HG03558 (cell line): ENCODE data around the gene ABCB11.
A peak's percentile ranks its signal among the peaks of the same experiment; 100 is the strongest.

Source experiments
- ATAC-seq: cut with Tn5 transposase; IDR thresholded peaks from one replicate; pipeline ENCODE4 v1.9.1; 2021; ENCODE audit warnings: moderate number of reproducible peaks; ENCODE audit not compliant: unreplicated experiment; ENCODE audit errors: extremely low read depth

Gene ABCB11

DNA sequence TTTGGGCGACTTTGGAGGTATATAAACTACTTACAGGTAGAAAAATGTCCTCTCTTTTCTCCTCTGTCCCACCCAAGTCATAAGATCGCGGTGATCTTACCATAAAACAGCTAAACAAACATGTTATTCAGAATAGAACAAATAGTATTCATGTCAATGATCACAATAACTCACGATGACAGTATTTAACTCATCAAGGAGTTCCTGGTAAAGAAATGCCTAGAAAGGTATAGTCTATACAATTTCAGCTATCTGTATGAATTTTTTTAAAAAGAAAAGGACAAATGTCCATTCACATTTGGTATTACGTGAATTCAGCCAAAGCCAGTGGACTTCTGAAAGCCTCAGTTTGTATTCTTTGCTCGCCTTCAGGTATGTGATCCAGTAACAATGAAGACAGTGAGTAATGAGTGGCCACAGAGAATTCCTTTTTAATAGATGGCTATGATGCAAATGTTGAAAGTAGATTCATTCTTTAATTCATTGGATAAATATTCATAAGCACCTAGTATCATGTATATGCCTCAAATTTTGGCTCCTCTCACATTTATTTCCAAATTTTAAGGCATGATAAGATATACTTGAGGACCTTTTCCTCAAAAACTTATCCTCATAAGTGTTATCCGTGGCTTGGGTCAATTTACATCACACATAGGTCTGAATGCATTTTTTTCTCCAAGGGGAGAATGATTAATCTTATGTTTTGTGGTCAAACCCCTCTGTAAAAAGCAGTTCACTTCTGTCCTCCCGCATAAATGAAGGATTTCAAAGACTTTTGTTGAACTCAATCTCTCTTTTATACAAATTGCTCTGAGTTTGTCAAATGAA lies 20.3 kb downstream of the ABCB11 start:
- ATAC-seq = no peak

DNA sequence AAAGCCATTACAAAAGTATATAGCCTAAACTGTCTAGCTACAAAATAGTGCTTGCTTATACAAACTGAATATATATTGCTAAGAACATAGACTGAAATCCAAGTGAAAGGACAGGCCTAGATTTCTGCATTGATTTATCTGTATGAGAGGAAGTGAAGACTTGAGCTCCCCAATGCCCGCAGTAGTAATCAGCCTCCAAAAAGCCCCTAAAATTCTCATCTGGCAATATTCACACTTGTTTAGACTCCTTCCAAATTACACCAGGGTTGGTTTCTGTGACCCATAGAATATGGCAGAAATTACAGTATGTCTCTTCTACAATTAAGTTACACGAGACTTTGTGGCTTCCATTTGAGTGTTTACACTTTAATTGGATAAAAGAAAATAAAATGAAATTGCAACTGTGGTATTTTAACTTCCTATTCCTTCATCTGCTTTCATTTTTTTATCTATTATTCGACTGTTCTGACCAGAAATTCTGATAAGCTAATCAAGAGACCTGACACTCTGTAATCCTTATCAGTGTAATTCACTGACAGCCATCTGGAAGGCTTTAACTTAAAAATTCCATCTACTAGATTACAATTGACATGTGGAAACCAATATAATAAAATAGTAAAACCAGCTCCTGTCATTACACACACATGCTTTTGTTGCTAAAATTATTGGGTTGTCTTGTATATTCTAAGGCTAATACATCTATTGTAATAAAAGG lies 21.1 kb downstream of the ABCB11 start:
- ATAC-seq = no peak

DNA sequence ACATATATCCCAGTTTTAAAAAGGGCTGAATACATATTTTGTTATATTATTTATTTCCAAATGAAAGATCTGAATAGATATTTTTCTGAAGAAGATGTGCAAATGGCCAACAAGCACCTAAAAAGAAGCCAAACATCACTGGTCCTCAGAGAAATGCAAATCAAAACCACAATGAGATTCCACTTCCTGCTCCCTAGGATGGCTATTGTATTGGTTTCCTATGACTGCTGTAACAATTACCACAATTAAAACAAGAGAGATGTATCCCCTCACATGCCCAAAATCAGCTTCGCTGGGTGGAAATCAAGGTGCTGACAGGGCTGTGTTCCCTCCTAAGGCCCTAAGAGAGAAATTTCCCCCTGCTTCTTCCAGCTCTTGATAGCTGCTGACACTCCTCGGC lies 23.2 kb downstream of the ABCB11 start:
- ATAC-seq = peak; percentile 46

DNA sequence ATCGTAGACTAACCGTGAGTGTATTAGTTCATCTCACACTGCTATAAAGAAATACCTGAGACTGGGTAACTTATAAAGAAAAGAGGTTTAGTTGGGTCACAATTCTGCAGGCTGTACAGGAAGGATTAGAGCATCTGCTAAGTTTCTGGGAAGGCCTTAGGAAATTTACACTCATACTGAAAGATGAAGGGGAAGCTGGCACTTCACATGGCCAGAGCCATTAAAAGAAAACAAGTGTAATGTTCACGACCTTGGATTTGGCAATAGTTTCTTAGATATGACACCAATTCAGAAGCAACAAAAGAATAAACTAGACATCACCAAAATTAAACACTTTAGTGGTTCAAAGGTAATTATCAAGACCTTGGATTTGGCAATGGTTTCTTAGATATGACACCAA lies 23.8 kb downstream of the ABCB11 start:
- no peak for ATAC-seq

DNA sequence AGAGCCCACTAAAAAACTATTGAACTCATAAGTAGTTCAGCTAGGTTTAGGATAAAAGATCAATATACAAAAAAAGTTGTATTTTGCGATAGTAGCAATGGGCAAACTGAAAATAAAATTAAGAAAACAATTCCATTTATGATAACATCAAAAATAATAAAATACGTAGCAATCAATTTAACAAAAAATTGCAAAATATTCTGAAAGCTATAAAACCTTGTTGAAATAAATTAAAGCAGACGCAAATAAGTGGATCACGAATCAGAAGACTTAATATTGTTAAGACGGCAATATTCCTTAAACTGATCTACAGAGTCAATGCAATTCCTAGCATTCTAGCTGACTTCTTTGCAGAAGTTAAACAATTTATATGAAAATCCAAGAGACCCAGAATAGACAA lies 24.5 kb downstream of the ABCB11 start:
- ATAC-seq = no peak

DNA sequence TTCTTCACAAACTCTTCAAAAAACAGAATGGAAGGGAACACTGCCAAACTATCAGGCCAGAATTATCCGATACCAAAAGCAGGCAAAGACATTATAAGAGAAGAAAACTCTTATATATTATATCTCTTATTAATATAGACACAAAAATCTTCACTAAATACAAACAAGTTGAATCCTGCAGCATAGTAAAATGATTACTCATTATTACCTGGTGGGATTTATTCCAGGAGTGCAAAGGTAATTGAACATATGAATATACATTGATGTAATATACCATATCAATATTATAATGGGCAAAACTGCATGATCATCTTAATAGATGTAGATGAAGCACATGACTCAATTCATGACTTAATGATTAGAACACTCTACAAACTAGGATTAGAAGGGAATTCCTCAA lies 25.1 kb downstream of the ABCB11 start:
- ATAC-seq = no peak

DNA sequence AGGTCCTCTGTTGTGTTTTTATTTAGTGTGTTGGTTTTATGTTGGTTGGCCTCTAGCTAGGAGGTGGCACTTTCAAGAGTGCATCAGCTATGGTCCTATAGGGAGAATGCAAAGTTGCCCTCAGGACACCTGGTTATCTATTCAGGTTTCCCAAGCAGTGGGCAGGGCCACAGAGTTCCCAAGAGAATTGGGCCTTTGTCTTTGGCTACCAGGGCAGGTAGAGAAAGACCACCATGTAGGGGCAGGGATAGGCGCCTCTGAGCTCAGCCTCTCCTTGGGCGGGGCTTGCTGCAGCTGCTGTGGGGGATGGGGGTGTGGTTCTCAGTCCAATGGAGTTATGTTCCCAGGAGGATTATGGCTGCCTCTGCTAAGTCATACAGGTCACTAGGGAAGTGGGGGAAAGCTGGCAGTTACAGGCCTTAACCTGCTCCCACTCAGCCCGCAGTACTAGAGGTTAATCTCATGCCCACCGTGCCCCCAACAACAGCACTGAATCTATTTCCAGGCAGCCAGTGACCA lies 26.0 kb downstream of the ABCB11 start:
- no peak for ATAC-seq

DNA sequence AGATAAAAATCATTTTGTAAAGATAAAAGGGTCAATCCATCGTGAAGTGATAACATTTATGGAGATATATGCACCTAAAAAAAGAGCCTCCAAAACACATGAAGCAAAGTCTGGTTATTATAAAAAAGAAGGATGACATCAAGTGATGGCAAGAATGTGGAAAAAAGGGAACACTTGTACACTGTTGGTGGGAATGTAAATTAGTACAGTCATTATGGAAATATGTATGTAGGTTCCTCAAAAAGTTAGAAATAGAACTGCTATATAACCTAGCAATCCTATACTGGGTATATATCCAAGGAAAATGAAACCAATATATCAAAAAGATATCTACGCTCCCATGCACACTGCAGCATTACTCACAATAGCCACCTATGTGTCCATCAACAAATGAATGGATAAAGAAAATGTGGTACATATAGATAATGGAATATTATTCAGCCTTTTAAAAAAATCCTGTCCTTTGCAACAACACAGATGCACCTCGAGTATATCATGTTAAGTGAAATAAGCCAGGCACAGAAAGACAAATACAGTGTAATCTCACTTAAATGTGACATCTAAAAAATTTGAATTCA lies 28.9 kb downstream of the ABCB11 start:
- ATAC-seq = no peak

DNA sequence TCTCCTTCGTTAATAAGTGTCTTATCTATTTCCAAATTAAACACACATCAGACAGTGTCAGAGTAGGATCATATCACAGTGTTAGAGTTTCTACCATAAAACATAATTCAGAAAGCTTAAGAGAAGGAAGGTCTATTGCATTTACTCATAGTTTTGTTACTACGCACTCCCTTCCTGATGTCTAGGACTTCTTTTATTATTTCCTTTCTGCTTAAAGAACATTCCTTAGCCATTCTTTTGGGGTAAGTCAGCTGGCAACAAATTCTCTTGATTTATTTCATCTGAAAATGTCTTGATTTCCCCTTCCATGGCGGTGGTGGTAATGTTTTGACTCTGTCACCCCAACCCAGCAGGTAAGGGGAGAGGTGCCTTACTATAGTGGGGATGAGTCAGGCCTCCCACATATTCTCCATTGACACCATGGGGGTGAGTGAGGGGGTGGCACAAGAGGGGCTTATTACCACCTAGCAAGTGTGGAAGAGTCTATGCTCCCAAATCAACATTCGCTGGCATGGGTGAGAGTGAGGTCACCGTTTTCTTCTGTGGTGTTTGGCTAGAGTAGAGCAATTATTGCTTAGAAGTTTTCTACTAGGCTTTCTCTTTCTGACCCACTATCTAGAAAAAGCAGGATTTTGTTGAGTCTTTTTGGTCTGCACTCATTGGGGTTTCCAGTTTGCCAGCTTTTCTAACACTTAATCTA lies 29.9 kb downstream of the ABCB11 start:
- no peak for ATAC-seq

DNA sequence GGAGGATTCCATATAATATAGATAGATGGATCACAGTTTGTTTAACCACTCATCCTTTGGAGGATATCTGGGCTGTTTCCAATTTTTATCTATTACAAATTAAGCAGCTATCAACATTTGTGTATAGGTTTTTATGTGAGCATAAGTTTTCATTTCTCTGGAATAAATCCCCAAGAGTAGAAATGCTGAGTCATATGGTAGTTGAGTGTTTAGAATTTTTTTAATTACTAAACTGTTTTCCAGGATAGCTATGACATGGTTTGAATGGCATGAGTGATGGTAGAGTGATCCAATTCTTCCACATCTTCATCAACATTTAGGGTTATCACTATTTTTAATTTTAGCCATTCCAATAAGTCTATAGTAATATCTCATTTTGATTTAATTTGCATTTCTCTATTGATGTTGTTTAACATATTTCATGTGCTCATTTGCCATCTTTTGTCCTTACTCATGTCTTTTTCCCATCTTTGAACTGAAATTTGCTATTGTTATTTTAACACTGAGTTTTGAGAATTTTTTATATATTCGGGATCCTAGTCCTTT lies 31.4 kb downstream of the ABCB11 start:
- ATAC-seq = no peak

DNA sequence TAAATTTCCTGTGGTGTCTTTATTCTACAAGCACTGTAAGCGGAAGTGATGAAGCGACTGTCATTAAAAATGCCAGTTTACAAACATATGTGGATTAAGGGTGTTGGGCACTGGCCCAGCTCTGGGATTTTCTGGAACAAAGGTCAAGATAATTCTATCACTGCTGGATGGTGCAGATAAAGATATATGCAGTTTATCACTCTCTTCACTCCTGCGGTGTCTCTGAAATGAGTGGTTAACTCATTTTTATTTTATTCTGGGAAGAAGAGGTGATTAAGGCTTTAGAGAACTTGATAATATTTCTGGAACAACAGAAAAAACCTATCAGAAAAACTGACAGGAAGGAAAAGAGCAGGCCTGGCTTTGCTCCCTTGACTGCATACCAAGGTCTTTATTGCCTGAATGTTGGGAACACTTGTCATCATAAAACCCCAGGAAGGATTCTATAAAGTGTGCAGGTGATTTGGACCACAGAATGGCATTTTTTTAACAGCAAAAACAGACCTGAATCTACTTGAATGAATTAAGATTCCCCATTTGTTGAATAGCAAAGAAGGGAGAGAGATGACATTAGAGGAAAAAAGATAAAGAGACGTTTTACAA lies 32.4 kb downstream of the ABCB11 start:
- ATAC-seq = no peak

DNA sequence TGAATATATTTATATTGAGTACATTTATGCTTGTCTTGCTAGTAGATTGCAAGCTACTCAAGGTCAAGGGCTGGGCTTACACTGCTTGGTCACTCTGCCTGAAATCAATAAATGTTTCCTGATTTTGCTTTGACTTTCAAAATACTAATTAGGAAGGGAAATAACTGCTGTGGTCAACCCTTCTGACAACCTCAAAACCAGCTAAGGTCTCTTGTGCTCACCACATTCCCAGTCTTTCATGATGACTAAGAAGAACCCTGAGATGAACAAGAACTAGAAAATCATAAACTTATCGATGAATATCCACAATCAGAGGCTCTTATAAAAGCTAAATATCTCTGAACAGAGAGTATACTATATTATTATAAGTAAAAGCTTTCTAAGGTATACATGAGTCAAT lies 33.3 kb downstream of the ABCB11 start:
- ATAC-seq = no peak

DNA sequence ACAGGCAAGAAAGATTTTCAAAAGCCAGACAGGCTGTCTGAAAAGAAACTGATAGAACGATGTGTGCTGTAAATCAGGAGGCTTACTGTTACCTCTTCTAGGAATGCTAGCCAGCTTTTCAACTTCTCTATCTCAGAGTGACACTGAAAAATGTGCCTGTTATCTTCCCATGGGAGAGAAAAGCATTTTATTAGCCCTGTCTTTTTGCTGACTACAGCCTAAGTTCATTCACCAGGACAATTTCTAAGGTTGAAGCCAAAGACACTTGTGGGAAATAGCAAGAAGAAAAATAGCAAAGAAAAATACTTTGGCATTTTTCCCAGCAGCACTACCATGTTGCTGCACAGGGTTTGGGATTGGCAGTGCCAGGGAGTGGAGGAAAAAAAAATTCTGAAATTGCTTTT lies 34.0 kb downstream of the ABCB11 start:
- ATAC-seq = no peak

DNA sequence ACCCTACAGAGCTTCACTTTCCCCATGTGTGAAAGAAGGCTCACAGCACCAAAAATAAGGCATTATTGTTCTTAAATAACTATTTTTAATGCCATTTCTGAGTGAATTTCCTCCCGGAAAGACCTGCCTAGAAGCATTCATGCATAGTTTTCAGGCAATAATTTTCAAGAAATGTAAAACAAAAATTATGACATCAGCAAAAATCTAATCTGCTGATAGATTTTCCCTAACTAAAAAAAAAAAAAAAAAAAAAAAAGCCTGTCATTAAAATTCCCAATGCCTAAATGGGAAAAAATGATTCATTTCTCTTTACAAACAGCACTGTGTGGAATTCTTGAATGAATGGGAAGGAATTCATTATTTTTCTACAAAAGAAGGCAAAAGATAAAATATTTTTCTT lies 35.4 kb downstream of the ABCB11 start:
- no peak for ATAC-seq

DNA sequence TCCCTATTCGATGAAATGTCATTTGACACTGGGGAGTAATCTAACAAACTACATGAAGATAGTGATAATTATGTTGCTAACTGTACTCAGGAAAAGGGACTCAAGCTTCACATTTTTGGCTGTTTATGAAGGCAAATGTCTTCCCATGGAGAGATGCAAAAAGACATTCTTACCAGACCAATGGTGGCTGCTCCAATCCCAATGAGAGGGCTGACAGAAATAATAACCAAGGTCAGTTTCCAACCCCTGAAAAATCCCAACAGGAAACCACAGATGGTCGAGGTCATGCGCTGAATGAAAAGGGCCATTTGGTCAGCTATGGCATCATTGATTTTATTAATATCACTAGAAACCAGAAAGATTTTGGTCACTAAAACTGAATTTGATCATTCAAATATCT lies 37.6 kb downstream of the ABCB11 start:
- ATAC-seq = no peak

DNA sequence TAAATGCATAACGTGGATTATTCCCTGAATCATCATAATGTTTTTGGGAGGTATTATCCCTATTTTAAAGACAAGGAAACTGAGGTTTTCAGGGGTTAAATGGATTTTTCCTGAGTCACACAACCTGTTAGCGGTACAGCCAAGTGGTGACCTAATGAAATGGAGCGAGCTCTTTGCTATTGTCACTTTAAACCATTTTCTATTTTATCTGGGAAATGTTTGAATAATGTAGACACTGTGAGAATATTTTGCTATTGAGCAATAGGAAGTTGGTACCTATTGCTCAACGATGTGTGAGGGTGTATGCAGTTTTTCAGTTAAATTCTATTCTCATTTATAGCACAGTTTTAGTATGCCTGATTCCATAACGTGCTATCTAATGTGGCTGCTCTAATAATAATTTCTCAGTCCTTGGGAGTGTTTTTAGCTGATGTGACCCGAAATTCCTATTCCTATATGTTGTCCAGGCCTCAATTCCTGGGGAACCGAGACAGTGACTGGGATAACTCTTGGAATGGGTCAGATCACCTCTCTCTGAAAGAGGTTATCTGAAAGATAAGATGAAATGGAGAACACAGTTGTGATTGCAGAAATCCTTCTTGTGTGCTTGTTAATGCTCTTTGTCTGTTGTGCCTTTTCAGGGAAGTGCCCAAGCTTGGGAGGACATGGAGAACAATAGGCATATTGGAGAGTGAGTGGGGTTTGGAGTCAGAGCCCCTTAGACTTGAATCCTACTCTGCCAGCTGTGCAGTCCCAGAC lies 38.4 kb downstream of the ABCB11 start:
- no peak for ATAC-seq

DNA sequence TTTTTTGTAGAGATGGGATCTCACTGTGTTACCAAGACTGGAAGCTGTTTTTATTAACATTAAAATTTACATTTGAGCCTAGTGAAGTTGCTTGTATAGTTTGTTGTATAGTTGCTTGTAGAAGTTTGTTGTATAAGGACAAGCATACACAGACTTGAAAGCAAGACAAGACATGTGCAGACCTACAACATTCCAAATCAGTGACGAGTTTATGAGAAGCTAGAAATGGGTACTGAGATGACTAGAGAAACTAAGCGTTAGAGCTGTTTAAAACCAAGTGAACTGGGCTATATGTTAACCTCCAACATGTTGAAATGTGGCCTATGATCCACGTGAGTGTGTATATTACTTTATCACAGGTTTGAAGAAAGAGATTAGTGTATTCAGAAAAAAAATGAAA lies 39.1 kb downstream of the ABCB11 start:
- no peak for ATAC-seq

DNA sequence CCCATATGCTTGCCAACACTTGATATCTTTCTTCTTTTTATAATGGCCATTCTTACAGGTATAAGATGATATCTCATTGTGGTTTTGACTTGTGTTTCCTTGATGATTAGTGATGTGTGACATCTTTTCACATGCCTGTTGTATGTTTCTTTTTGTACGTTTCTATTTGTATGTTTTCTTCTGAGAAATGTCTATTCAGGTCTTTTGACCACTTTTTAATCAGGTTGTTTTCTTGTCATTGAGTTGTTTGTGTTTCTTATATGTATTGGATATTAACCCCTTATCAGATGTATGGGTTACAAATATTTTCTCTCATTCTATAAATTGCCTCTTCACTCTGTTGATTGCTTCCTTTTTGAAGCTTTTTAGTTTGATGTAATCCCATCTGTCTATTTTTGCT lies 42.4 kb downstream of the ABCB11 start:
- ATAC-seq = no peak

DNA sequence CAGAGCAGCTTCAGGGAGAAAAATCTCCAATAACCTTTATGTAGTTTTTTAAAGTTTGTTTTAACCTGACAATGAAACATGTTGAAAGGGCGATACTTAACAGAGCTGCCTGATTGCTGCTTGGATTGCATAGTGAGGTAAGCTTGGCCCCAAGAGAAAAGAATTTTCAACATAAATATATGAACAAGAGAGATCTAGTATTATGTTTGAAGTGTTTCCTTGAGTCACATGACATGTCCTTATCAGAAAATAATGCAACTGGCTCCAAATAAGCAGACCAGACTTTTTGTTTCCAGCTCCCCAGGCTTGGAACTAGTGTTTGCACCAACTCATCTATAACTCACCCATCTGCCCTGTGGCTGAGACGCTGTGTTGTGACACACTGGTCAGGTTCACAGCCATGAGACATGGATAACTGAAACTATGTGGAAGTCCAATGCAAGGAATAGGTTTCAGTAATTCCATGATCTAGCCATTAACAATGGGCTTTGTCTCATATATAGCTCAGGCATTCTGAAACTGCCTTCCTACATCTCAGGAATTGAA lies 44.7 kb downstream of the ABCB11 start:
- no peak for ATAC-seq
